Uterus (tissue), 2 donors: ENCODE measurements around the gene SHISAL2A.

Experiments
- POLR2A ChIP-seq, 2 donors: fragments of 450-650 bp; IDR thresholded peaks; one replicate each; pipeline ENCODE4 v1.6.1; 2016; ENCODE audit warnings: antibody characterized with exemption in 2 of 2, mild to moderate bottlenecking in 1 of 2, moderate library complexity in 1 of 2
- TF ChIP-seq, protein P1 (sequence below), 4 experiments: fragments of 200-600 bp in 2 of 4; fragments of 450-650 bp in 2 of 4; sonication (generic) in 2 of 4; IDR thresholded peaks; one replicate each; pipeline ENCODE4 v1.5.1; 2016 to 2019; ENCODE audit warnings: antibody characterized with exemption in 4 of 4, mild to moderate bottlenecking in 2 of 4, moderate library complexity in 1 of 4

GRCh38 chr1:52681136-52681535 lies 48.2 kb downstream of the SHISAL2A start:
- TF ChIP-seq, protein P1, sequence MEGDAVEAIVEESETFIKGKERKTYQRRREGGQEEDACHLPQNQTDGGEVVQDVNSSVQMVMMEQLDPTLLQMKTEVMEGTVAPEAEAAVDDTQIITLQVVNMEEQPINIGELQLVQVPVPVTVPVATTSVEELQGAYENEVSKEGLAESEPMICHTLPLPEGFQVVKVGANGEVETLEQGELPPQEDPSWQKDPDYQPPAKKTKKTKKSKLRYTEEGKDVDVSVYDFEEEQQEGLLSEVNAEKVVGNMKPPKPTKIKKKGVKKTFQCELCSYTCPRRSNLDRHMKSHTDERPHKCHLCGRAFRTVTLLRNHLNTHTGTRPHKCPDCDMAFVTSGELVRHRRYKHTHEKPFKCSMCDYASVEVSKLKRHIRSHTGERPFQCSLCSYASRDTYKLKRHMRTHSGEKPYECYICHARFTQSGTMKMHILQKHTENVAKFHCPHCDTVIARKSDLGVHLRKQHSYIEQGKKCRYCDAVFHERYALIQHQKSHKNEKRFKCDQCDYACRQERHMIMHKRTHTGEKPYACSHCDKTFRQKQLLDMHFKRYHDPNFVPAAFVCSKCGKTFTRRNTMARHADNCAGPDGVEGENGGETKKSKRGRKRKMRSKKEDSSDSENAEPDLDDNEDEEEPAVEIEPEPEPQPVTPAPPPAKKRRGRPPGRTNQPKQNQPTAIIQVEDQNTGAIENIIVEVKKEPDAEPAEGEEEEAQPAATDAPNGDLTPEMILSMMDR (IDR thresholded peaks at IDR 0.05) = no peak
- TF ChIP-seq POLR2A (IDR thresholded peaks at IDR 0.05) = no peak
